HFF-Myc (cell line): ENCODE data around the gene BNC2.

ENCODE experiments used
- DNase-seq: peaks from one replicate; pipeline ENCODE4 v3.0.0-alpha.2; 2011; ENCODE audit warnings: low read depth; ENCODE audit errors: extremely low read depth
- H3K4me3 ChIP-seq: replicated peaks from 2 replicates; pipeline ENCODE4 v1.5.1; 2011; ENCODE audit warnings: low read depth, mild to moderate bottlenecking, control low read depth, low read length
- CTCF ChIP-seq: IDR thresholded peaks from 2 replicates; pipeline ENCODE4 v1.5.1; 2012; ENCODE audit warnings: mild to moderate bottlenecking, low read depth, low read length, control low read depth; ENCODE audit errors: missing control alignments

BNC2 gene

GRCh38 chr9:16679327-16679821, 191.1 kb downstream of the BNC2 start:
- DNase-seq, result peak; percentile 87
- TF ChIP-seq CTCF, result no peak
- no peak overlapping the region for H3K4me3 ChIP-seq

DNA sequence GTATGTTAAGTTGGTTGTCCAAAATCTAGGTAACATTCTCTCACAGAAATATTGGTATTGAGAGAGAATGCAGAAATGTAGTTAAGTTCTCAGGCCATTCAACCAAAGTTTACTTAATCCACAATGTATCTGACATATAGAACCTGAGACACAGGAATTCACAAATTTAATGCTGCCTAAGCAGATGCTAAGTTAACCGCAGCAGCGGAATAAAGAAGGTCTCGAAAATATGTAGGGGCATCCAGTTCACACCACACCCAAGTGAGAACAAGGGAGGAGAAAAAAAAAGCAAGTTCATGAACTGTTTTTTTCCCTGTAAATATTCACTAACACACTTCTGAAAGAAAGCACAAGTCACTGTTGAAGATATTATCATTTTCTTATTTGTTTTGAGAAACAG, 194.0 kb downstream of the BNC2 start:
- no peak for DNase-seq
- TF ChIP-seq CTCF, result no peak
- no peak overlapping the region for H3K4me3 ChIP-seq

- no peak for DNase-seq
- no peak for TF ChIP-seq CTCF
- no peak overlapping the region for H3K4me3 ChIP-seq
Observed at GRCh38 chr9:16675131-16675530, 195.3 kb downstream of the BNC2 start.

DNA sequence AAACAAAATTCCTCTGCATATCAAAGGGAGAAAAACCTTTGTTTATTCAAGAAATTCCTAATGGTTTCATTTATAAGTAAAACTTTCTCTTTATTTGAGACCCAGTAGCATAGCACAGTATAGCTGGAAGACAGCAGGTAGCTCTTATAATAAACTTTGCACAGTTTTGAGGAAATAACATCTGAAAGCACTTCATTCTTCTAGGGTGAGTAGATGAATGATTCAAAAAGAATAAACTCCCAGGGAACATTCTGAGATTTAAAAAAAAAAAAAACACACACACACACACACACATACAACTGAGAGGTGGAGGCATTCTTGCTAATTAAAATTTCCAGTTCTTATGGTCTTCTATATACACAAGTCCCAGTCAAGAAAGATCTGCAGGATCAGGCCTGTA, 197.3 kb downstream of the BNC2 start:
- no peak overlapping the region for H3K4me3 ChIP-seq
- TF ChIP-seq CTCF, result no peak
- no peak for DNase-seq

- H3K4me3 ChIP-seq, result no peak overlapping the region
- no peak for TF ChIP-seq CTCF
- no peak for DNase-seq
Observed at GRCh38 chr9:16672501-16672900, 198.0 kb downstream of the BNC2 start.

DNA sequence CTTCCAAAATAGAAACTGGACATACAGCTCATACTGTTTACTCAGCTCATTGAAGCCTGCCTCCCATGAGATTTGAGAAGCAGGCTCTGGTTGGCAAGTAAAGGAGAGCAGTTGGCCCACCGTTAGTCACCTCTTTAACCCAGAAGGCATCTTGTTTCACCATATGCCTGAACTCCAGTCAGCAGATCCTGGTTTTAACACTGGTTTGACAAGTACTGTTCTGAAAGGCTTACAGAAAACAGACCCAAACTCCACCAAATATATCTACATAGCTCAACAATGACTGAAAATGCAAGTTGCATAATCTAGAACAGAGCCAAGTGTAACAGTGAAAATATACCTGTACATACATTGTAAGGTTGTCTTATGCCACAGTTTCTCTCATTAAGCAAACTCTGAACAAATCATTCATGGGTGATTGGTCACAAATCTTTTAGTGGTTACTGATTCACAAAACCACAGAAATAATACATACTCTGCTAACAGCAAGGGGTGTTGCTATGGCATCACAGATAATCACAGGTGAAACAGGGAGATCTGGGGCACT, 198.8 kb downstream of the BNC2 start:
- H3K4me3 ChIP-seq, result no peak overlapping the region
- TF ChIP-seq CTCF, result no peak
- DNase-seq, result no peak

- DNase-seq, result no peak
- no peak for TF ChIP-seq CTCF
- H3K4me3 ChIP-seq, result no peak overlapping the region
Observed at GRCh38 chr9:16670791-16671190, 199.7 kb downstream of the BNC2 start.
